ENCODE results near the gene FHAD1. TPM values are rescaled to one million over a fixed set of nuclear protein-coding genes. Genes with fewer than 3 reads are reported as not detected.

Gene FHAD1
- total RNA-seq, 1 experiment from 2014 or later: not detected

GRCh38 chr1:15311122-15311822, 64.2 kb downstream of the FHAD1 start:
- BruUV-seq (replicated peaks): no TSS peak
- no peaks in the 10 kb centered on the region for H3K9me3 Mint-ChIP-seq (ENCODE audit: unreplicated experiment)
- ChIA-PET CTCF (interaction anchor here (0.6 to 2.7 kb wide), 3 partner anchors 11 to 19 kb away, joined by 3 to 10 read pairs (median 3); no protein-coding TSS in a partner anchor), POLR2A (interaction anchor here (0.6 kb wide), 1 partner anchor 12 kb away, joined by 3 read pairs; no protein-coding TSS in a partner anchor)
- no peak for DNase-seq (ENCODE audit: unreplicated experiment)
- no peak overlapping the region for H3K27ac Mint-ChIP-seq (ENCODE audit: low read depth, unreplicated experiment)
- intact Hi-C loops (cut with micrococcal nuclease): no loop called here
- H3K27me3 Mint-ChIP-seq (ENCODE audit: insufficient read depth, unreplicated experiment): no peaks in the 10 kb centered on the region
- TF ChIP-seq CTCF (IDR thresholded peaks at IDR 0.05; ENCODE audit: unreplicated experiment): no peak
- no peaks in the 10 kb centered on the region for H3K36me3 Mint-ChIP-seq (ENCODE audit: insufficient read depth, unreplicated experiment)
- H3K4me3 Mint-ChIP-seq (ENCODE audit: unreplicated experiment): no peak overlapping the region
- no peaks in the 10 kb centered on the region for H3K4me1 Mint-ChIP-seq (ENCODE audit: insufficient read depth, unreplicated experiment)

- BruUV-seq (replicated peaks): no TSS peak
- DNase-seq (ENCODE audit: unreplicated experiment): no peak
- CTCF ChIA-PET: interaction anchor here (0.5 to 2.7 kb wide), 5 partner anchors 8 to 1818 kb away, joined by 3 to 10 read pairs (median 3); no protein-coding TSS in a partner anchor
Observed at GRCh38 chr1:15311880-15312279, 64.9 kb downstream of the FHAD1 start.

GRCh38 chr1:15312626-15313411, 65.8 kb downstream of the FHAD1 start:
- no peak for TF ChIP-seq CTCF (IDR thresholded peaks at IDR 0.05; ENCODE audit: unreplicated experiment)
- Mint-ChIP-seq H3K4me1 (ENCODE audit: insufficient read depth, unreplicated experiment) (no peaks in the 10 kb centered on the region), H3K36me3 (ENCODE audit: insufficient read depth, unreplicated experiment) (no peaks in the 10 kb centered on the region), H3K27me3 (ENCODE audit: insufficient read depth, unreplicated experiment) (peaks cover 10% of the 10 kb centered on the region), H3K27ac (ENCODE audit: low read depth, unreplicated experiment) (no peak overlapping the region), H3K9me3 (ENCODE audit: unreplicated experiment) (no peaks in the 10 kb centered on the region), H3K4me3 (ENCODE audit: unreplicated experiment) (no peak overlapping the region)
- no TSS peak for BruUV-seq (replicated peaks)
- POLR2A ChIA-PET: interaction anchor here (0.6 kb wide), 2 partner anchors 128 to 365 kb away, joined by 3 to 5 read pairs; no protein-coding TSS in a partner anchor
- intact Hi-C loops (cut with micrococcal nuclease): no loop called here
- CTCF ChIA-PET: interaction anchor here (0.5 to 2.7 kb wide), 7 partner anchors 8 to 1819 kb away, joined by 3 to 10 read pairs (median 4); no protein-coding TSS in a partner anchor
- no peak for DNase-seq (ENCODE audit: unreplicated experiment)

More at GRCh38 chr1:15311880-15312279, 64.9 kb downstream of the FHAD1 start:
- H3K4me1 Mint-ChIP-seq (ENCODE audit: insufficient read depth, unreplicated experiment): no peaks in the 10 kb centered on the region
- no peak overlapping the region for H3K27ac Mint-ChIP-seq (ENCODE audit: low read depth, unreplicated experiment)
- intact Hi-C loops (cut with micrococcal nuclease): no loop called here
- H3K36me3 Mint-ChIP-seq (ENCODE audit: insufficient read depth, unreplicated experiment): no peaks in the 10 kb centered on the region
- no peak overlapping the region for H3K4me3 Mint-ChIP-seq (ENCODE audit: unreplicated experiment)
- no peak for TF ChIP-seq CTCF (IDR thresholded peaks at IDR 0.05; ENCODE audit: unreplicated experiment)
- peaks cover 2% of the 10 kb centered on the region for H3K27me3 Mint-ChIP-seq (ENCODE audit: insufficient read depth, unreplicated experiment)
- POLR2A ChIA-PET: interaction anchor here (0.6 kb wide), 3 partner anchors 11 to 364 kb away, joined by 3 to 5 read pairs (median 3); no protein-coding TSS in a partner anchor
- no peaks in the 10 kb centered on the region for H3K9me3 Mint-ChIP-seq (ENCODE audit: unreplicated experiment)

All from MCF 10A (cell line).